GM21529 (cell line): ENCODE measurements around the gene IMMP2L.
"Not testable (repeated sequence)": the region's sequence is repeated elsewhere in the genome, so short reads cannot be mapped to it uniquely, and the experiment has no call there.

Experiments
- ATAC-seq: cut with Tn5 transposase; IDR thresholded peaks from one replicate; pipeline ENCODE4 v1.9.1; 2021; ENCODE audit not compliant: unreplicated experiment

Gene IMMP2L

GRCh38 chr7:110960811-110961210, 601.5 kb downstream of the IMMP2L start:
- no peak for ATAC-seq

- no peak for ATAC-seq
These were observed 614.0 kb downstream of the IMMP2L start for GRCh38 chr7:110948280-110948679.

- no peak for ATAC-seq
These were observed 614.9 kb downstream of the IMMP2L start for GRCh38 chr7:110947408-110947807.

- no peak for ATAC-seq
These were observed 617.2 kb downstream of the IMMP2L start for GRCh38 chr7:110944966-110945644.

- ATAC-seq = no peak
These were observed 617.8 kb downstream of the IMMP2L start for GRCh38 chr7:110944448-110944847.

- ATAC-seq = no peak
These were observed 618.5 kb downstream of the IMMP2L start for GRCh38 chr7:110943701-110944345.

- no peak for ATAC-seq
These were observed 620.9 kb downstream of the IMMP2L start for GRCh38 chr7:110941385-110941784.

GRCh38 chr7:110940756-110941155, 621.5 kb downstream of the IMMP2L start:
- ATAC-seq = no peak

- no peak for ATAC-seq
These were observed 624.1 kb downstream of the IMMP2L start for GRCh38 chr7:110938165-110938564.

- not testable (repeated sequence) for ATAC-seq
These were observed 625.6 kb downstream of the IMMP2L start for GRCh38 chr7:110936665-110937064.

- no peak for ATAC-seq
These were observed 632.6 kb downstream of the IMMP2L start for GRCh38 chr7:110929480-110930249.

- ATAC-seq = no peak
These were observed 639.4 kb downstream of the IMMP2L start for GRCh38 chr7:110922906-110923305.

GRCh38 chr7:110921595-110922151, 640.6 kb downstream of the IMMP2L start:
- no peak for ATAC-seq

- ATAC-seq = peak; percentile 83
These were observed 643.2 kb downstream of the IMMP2L start for GRCh38 chr7:110918949-110919548.

GRCh38 chr7:110914263-110914662, 648.0 kb downstream of the IMMP2L start:
- no peak for ATAC-seq

- ATAC-seq = no peak
These were observed 650.7 kb downstream of the IMMP2L start for GRCh38 chr7:110911632-110912031.

- no peak for ATAC-seq
These were observed 653.2 kb downstream of the IMMP2L start for GRCh38 chr7:110909117-110909516.

GRCh38 chr7:110905773-110906566, 656.3 kb downstream of the IMMP2L start:
- ATAC-seq = no peak

- ATAC-seq = no peak
These were observed 663.8 kb downstream of the IMMP2L start for GRCh38 chr7:110898516-110898915.

- no peak for ATAC-seq
These were observed 664.8 kb downstream of the IMMP2L start for GRCh38 chr7:110897538-110897937.
